ENCODE data around the gene CRELD2.

The CRELD2 gene

GRCh38 chr22:49913446-49913845, 5.0 kb upstream of the CRELD2 start:
- TF ChIP-seq CTCF (IDR thresholded peaks at IDR 0.05; ENCODE audit: low read depth, low read length) = no peak
- Histone ChIP-seq H3K4me3 (ENCODE audit: low read depth, low read length) (no peak overlapping the region), H3K36me3 (peaks cover 14% of the 10 kb centered on the region), H3K4me1 (no peaks in the 10 kb centered on the region), H3K9me3 (no peaks in the 10 kb centered on the region), H3K27me3 (no peaks in the 10 kb centered on the region)
- DNase-seq = no peak

- no peaks in the 10 kb centered on the region for H3K9me3 ChIP-seq
- H3K27me3 ChIP-seq = no peaks in the 10 kb centered on the region
- no peak for TF ChIP-seq CTCF (IDR thresholded peaks at IDR 0.05; ENCODE audit: low read depth, low read length)
- no peaks in the 10 kb centered on the region for H3K4me1 ChIP-seq
- H3K36me3 ChIP-seq = peaks cover 14% of the 10 kb centered on the region
- no peak for DNase-seq
- no peak overlapping the region for H3K4me3 ChIP-seq (ENCODE audit: low read depth, low read length)
Measured at GRCh38 chr22:49914256-49914655, 4.2 kb upstream of the CRELD2 start.

GRCh38 chr22:49915610-49916009, 2.8 kb upstream of the CRELD2 start:
- DNase-seq = no peak
- Histone ChIP-seq H3K9me3 (no peaks in the 10 kb centered on the region), H3K4me3 (ENCODE audit: low read depth, low read length) (no peak overlapping the region), H3K36me3 (peaks cover 14% of the 10 kb centered on the region), H3K4me1 (no peaks in the 10 kb centered on the region), H3K27me3 (no peaks in the 10 kb centered on the region)
- TF ChIP-seq CTCF (IDR thresholded peaks at IDR 0.05; ENCODE audit: low read depth, low read length) = no peak

- DNase-seq = no peak
- H3K27me3 ChIP-seq = no peaks in the 10 kb centered on the region
- no peak overlapping the region; the same call in 1 of the 2 replicates for H3K4me3 ChIP-seq (ENCODE audit: low read depth, low read length)
- TF ChIP-seq CTCF (IDR thresholded peaks at IDR 0.05; ENCODE audit: low read depth, low read length) = no peak
- H3K9me3 ChIP-seq = no peaks in the 10 kb centered on the region
- peaks cover 14% of the 10 kb centered on the region for H3K36me3 ChIP-seq
- no peaks in the 10 kb centered on the region for H3K4me1 ChIP-seq
Measured at GRCh38 chr22:49916831-49917230, 1.6 kb upstream of the CRELD2 start.

- H3K4me3 ChIP-seq (ENCODE audit: low read depth, low read length) = peak overlapping the region; percentile 63
- no peaks in the 10 kb centered on the region for H3K27me3 ChIP-seq
- no peak for TF ChIP-seq CTCF (IDR thresholded peaks at IDR 0.05; ENCODE audit: low read depth, low read length)
- no peaks in the 10 kb centered on the region for H3K4me1 ChIP-seq
- H3K9me3 ChIP-seq = no peaks in the 10 kb centered on the region
- peak; percentile 24 for DNase-seq
- no peaks in the 10 kb centered on the region for H3K36me3 ChIP-seq
Measured at GRCh38 chr22:49918911-49919881, 762 bp downstream of the CRELD2 start.

GRCh38 chr22:49920859-49921258, 2.4 kb downstream of the CRELD2 start:
- H3K4me3 ChIP-seq (ENCODE audit: low read depth, low read length) = no peak overlapping the region
- DNase-seq = no peak
- no peaks in the 10 kb centered on the region for H3K27me3 ChIP-seq
- TF ChIP-seq CTCF (IDR thresholded peaks at IDR 0.05; ENCODE audit: low read depth, low read length) = no peak
- no peaks in the 10 kb centered on the region for H3K9me3 ChIP-seq
- H3K4me1 ChIP-seq = no peaks in the 10 kb centered on the region
- no peaks in the 10 kb centered on the region for H3K36me3 ChIP-seq
